Osteoblast (primary cell): Measurements from ENCODE around the gene ADCY9. TPM values are rescaled to one million over a fixed set of nuclear protein-coding genes. Genes with fewer than 3 reads are reported as not detected.

Source experiments
- DNase-seq: peaks from one replicate; pipeline ENCODE4 v3.0.0; 2011; ENCODE audit warnings: low spot score, mixed read lengths; ENCODE audit not compliant: insufficient read length; ENCODE audit errors: missing footprints
- H2AFZ ChIP-seq: 2 replicates; pipeline ENCODE4 v1.6.0; 2011; ENCODE audit warnings: mild to moderate bottlenecking, low read length
- H3K27ac ChIP-seq: 2 replicates; pipeline ENCODE4 v1.5.1; 2011; ENCODE audit warnings: mild to moderate bottlenecking, low read depth, low read length, moderate library complexity
- H3K27me3 ChIP-seq: 2 replicates; pipeline ENCODE4 v1.6.0; 2012; ENCODE audit warnings: mild to moderate bottlenecking, control low read depth, inconsistent platforms, low read length, moderate library complexity; ENCODE audit not compliant: insufficient read depth
- H3K36me3 ChIP-seq: 2 replicates; pipeline ENCODE4 v1.5.1; 2011; ENCODE audit warnings: mild to moderate bottlenecking, low read length, control low read depth, moderate library complexity; ENCODE audit not compliant: insufficient read depth
- H3K4me1 ChIP-seq: 2 replicates; pipeline ENCODE4 v1.5.1; 2011; ENCODE audit warnings: mild to moderate bottlenecking, low read length, control low read depth, moderate library complexity; ENCODE audit not compliant: insufficient read depth
- H3K4me2 ChIP-seq: 2 replicates; pipeline ENCODE4 v1.6.0; 2011; ENCODE audit warnings: mild to moderate bottlenecking, low read length; ENCODE audit not compliant: insufficient read depth
- H3K4me3 ChIP-seq: fragments of 200-600 bp; sonication (generic); 3 replicates; pipeline ENCODE4 v1.5.1; 2012; ENCODE audit warnings: mild to moderate bottlenecking, low read length, inconsistent platforms; ENCODE audit not compliant: insufficient read depth
- H3K79me2 ChIP-seq: 2 replicates; pipeline ENCODE4 v1.6.0; 2012; ENCODE audit warnings: mild to moderate bottlenecking, low read length, control low read depth, inconsistent platforms; ENCODE audit not compliant: insufficient read depth
- H3K9me3 ChIP-seq: 2 replicates; pipeline ENCODE4 v1.5.1; 2011; ENCODE audit warnings: low read depth, low read length, control low read depth
- H4K20me1 ChIP-seq: 2 replicates; pipeline ENCODE4 v1.6.0; 2012; ENCODE audit warnings: mild to moderate bottlenecking, low read length, control low read depth; ENCODE audit not compliant: insufficient read depth
- total RNA-seq: library from RNA; depleted of rRNA; stranded (reverse); fragments of >200 nt; gene quantifications from 2 replicates; pipeline ENCODE4 v1.2.3, GENCODE V29; 2012
- TF ChIP-seq, protein P1 (sequence below): IDR thresholded peaks from 2 replicates; pipeline ENCODE4 v1.5.1; 2011; ENCODE audit warnings: mild to moderate bottlenecking, low read depth, low read length, moderate library complexity; ENCODE audit errors: extremely low read depth

Gene ADCY9
- total RNA-seq, 1 donor: 29.3 TPM

- H4K20me1 ChIP-seq: peaks cover 4% of the 10 kb centered on the region
- TF ChIP-seq, protein P1, sequence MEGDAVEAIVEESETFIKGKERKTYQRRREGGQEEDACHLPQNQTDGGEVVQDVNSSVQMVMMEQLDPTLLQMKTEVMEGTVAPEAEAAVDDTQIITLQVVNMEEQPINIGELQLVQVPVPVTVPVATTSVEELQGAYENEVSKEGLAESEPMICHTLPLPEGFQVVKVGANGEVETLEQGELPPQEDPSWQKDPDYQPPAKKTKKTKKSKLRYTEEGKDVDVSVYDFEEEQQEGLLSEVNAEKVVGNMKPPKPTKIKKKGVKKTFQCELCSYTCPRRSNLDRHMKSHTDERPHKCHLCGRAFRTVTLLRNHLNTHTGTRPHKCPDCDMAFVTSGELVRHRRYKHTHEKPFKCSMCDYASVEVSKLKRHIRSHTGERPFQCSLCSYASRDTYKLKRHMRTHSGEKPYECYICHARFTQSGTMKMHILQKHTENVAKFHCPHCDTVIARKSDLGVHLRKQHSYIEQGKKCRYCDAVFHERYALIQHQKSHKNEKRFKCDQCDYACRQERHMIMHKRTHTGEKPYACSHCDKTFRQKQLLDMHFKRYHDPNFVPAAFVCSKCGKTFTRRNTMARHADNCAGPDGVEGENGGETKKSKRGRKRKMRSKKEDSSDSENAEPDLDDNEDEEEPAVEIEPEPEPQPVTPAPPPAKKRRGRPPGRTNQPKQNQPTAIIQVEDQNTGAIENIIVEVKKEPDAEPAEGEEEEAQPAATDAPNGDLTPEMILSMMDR: no peak
- peak overlapping the region; percentile 49 for H2AFZ ChIP-seq
- no peaks in the 10 kb centered on the region for H3K36me3 ChIP-seq
- peak overlapping the region; percentile 42 for H3K4me3 ChIP-seq
- H3K27ac ChIP-seq: peak overlapping the region; percentile 62
- H3K27me3 ChIP-seq: no peaks in the 10 kb centered on the region
- no peaks in the 10 kb centered on the region for H3K79me2 ChIP-seq
- H3K4me1 ChIP-seq: peaks cover 13% of the 10 kb centered on the region
- no peak for DNase-seq
- no peaks in the 10 kb centered on the region for H3K9me3 ChIP-seq
- H3K4me2 ChIP-seq: peak overlapping the region; percentile 73
These were observed 48.8 kb downstream of the ADCY9 start for GRCh38 chr16:4067262-4068001.

- H3K4me3 ChIP-seq: no peak overlapping the region
- no peak overlapping the region for H2AFZ ChIP-seq
- no peak for DNase-seq
- no peaks in the 10 kb centered on the region for H3K36me3 ChIP-seq
- peaks cover 4% of the 10 kb centered on the region for H3K9me3 ChIP-seq
- no peaks in the 10 kb centered on the region for H3K27me3 ChIP-seq
- H3K4me2 ChIP-seq: no peak overlapping the region
- peaks cover 13% of the 10 kb centered on the region for H3K4me1 ChIP-seq
- H4K20me1 ChIP-seq: peaks cover 4% of the 10 kb centered on the region
- no peak overlapping the region for H3K27ac ChIP-seq
- peaks cover 3% of the 10 kb centered on the region for H3K79me2 ChIP-seq
- TF ChIP-seq, protein P1: no peak
These were observed 51.3 kb downstream of the ADCY9 start for GRCh38 chr16:4064950-4065352.

- H2AFZ ChIP-seq: no peak overlapping the region
- peaks cover 4% of the 10 kb centered on the region for H3K79me2 ChIP-seq
- DNase-seq: no peak
- H3K36me3 ChIP-seq: no peaks in the 10 kb centered on the region
- H3K27ac ChIP-seq: no peak overlapping the region
- H3K4me2 ChIP-seq: no peak overlapping the region
- peaks cover 3% of the 10 kb centered on the region for H4K20me1 ChIP-seq
- TF ChIP-seq, protein P1: no peak
- peaks cover 5% of the 10 kb centered on the region for H3K9me3 ChIP-seq
- peaks cover 7% of the 10 kb centered on the region for H3K4me1 ChIP-seq
- no peaks in the 10 kb centered on the region for H3K27me3 ChIP-seq
- H3K4me3 ChIP-seq: no peak overlapping the region
These were observed 53.9 kb downstream of the ADCY9 start for GRCh38 chr16:4062212-4062802.

DNA sequence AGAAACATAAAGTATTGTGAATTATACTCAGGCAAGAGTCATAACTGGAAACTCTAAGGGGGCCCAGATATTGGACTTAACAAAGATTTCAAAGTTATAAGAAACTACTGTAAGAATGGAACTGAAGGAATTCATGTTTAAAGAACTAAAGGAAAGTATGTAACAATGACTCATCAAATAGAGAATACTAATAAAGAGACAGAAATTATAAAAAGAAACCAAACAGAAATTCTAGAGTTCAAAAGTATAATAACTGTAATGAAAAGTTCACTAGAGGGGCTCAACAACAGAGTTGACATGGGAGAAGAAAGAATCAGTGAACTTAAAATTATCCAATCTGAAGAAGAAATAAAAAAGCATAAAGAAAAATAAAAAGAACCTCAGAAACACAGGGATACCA, 55.4 kb downstream of the ADCY9 start:
- no peak for DNase-seq
- H3K4me2 ChIP-seq: no peak overlapping the region
- H3K27me3 ChIP-seq: no peaks in the 10 kb centered on the region
- H3K9me3 ChIP-seq: peaks cover 5% of the 10 kb centered on the region
- peaks cover 2% of the 10 kb centered on the region for H4K20me1 ChIP-seq
- no peak overlapping the region for H3K4me3 ChIP-seq
- no peaks in the 10 kb centered on the region for H3K4me1 ChIP-seq
- peaks cover 4% of the 10 kb centered on the region for H3K79me2 ChIP-seq
- H3K36me3 ChIP-seq: no peaks in the 10 kb centered on the region
- TF ChIP-seq, protein P1: no peak
- no peak overlapping the region for H3K27ac ChIP-seq
- H2AFZ ChIP-seq: no peak overlapping the region
